Heart left ventricle (tissue), 16 donors: ENCODE data around the gene KRT77. TPM values are rescaled to one million over a fixed set of nuclear protein-coding genes. Genes with fewer than 3 reads are reported as not detected.

ENCODE experiments used
- ATAC-seq, 4 donors: fragments of 200-7000 bp; cut with Tn5 transposase; one replicate each; pipeline ENCODE4 v1.9.1; 2020 to 2022; ENCODE audit warnings: moderate library complexity in 4 of 4, mild to moderate bottlenecking in 3 of 4, moderate number of reproducible peaks in 1 of 4
- DNase-seq, 5 donors: peaks; one replicate each; pipeline ENCODE4 v3.0.0-alpha.2; 2020
- H3K27ac ChIP-seq, 12 donors: fragments of 200-600 bp; sonication (generic) in 4 of 12; one replicate each; pipeline versions ENCODE4 v1.5.0 to v1.8.0; 2016 to 2022; ENCODE audit warnings: mild to moderate bottlenecking in 2 of 12
- H3K27me3 ChIP-seq, 9 donors: fragments of 200-600 bp; sonication (generic) in 2 of 9; one replicate each; pipeline versions ENCODE4 v1.5.1 to v1.8.0; 2016 to 2022; ENCODE audit warnings: mild to moderate bottlenecking in 3 of 9
- H3K36me3 ChIP-seq, 9 donors: fragments of 200-600 bp; sonication (generic) in 2 of 9; one replicate each; pipeline versions ENCODE4 v1.5.0 to v1.8.0; 2018 to 2022; ENCODE audit warnings: mild to moderate bottlenecking in 2 of 9
- H3K4me1 ChIP-seq, 12 donors: fragments of 200-600 bp; sonication (generic) in 4 of 12; one replicate each; pipeline versions ENCODE4 v1.5.0 to v1.8.0; 2016 to 2022; ENCODE audit warnings: mild to moderate bottlenecking in 3 of 12
- H3K4me3 ChIP-seq, 12 donors: fragments of 200-600 bp; sonication (generic) in 4 of 12; one replicate each; pipeline versions ENCODE4 v1.5.0 to v1.8.0; 2017 to 2022; ENCODE audit warnings: mild to moderate bottlenecking in 9 of 12, moderate library complexity in 4 of 12
- H3K9me3 ChIP-seq, 12 donors: fragments of 200-600 bp; sonication (generic) in 4 of 12; one replicate each; pipeline versions ENCODE4 v1.5.0 to v1.8.0; 2016 to 2022; ENCODE audit warnings: mild to moderate bottlenecking in 1 of 12
- CTCF ChIP-seq, 12 donors: fragments of 200-600 bp; sonication (generic) in 4 of 12; IDR thresholded peaks; one replicate each; pipeline versions ENCODE4 v1.5.0 to v1.8.0; 2018 to 2022; ENCODE audit warnings: antibody characterized with exemption in 12 of 12, mild to moderate bottlenecking in 5 of 12
- POLR2A ChIP-seq, 2 donors: fragments of 450-650 bp; IDR thresholded peaks; one replicate each; pipeline ENCODE4 v1.6.1; 2017; ENCODE audit warnings: antibody characterized with exemption in 2 of 2, mild to moderate bottlenecking in 2 of 2, moderate library complexity in 2 of 2
- WGBS, 4 donors: extraction: QIAGEN DNeasy Blood & Tissue Kit in 2 of 4; methylation state at CpG; one replicate each; pipeline versions ENCODE4 v1.1.5 to v1.1.7; 2013 to 2018; 5-methylcytosine and 5-hydroxymethylcytosine counted together
- intact Hi-C, 10 donors: fragments of 100-400 bp; cut with DNase I; formaldehyde crosslinking; loops; one replicate each; pipeline versions ENCODE4 v1.11.1 to v1.14.2; 2022
- polyA plus RNA-seq, 2 donors: library from polyadenylated mRNA; stranded (reverse); fragments of 200-250 nt; gene quantifications; one replicate each; pipeline ENCODE4 v1.2.3, GENCODE V29; 2013
- total RNA-seq, 9 donors: library from RNA; depleted of rRNA in 2 of 9; stranded (reverse); fragments of >200 nt in 2 of 9; fragmentation: NEBNext Ultra II Directional in 3 of 9; extraction: Animal tissue kit (Norgen Biotek cat#: 25700) in 3 of 9; gene quantifications; one replicate each; pipeline versions ENCODE4 v1.1.0 to v1.2.4, GENCODE V29; 2016 to 2023
- donor health status: ischemic (EF 13 %, LVEDD 7.1; RV severe dilation, severe dysfunction).
- donor health status: healthy with polysubstance abuse.
- donor health status: DM: no; HTN: yes; CAD: no.
- donor health status: DM: no; HTN: no; CAD: no.
- donor health status: ischemic (EF 25% LVEDD 6.9; RV normal size, moderate dysfunction).
- donor health status: ischemic (EF 25% LVEDD 5.7; RV mildly dilated, moderate dysfunction).
- donor health status: healthy.
- donor health status: DM: yes; HTN: yes; CAD: no.
- donor health status: ischemic (EF 35%, LVEDD 5.7; RV mildly dilated, moderate dysfunction).
- donor health status: nonischemic (EF 11% LVEDD 7.7; RV severe dilation, severe dysfunction).
- donor health status: DM: yes; HTN: yes; CAD: no.
- donor health status: PGD.
- donor health status: ischemic (EF 29% LVEDD 5.4; RV normal size, mild dysfunction).
- donor health status: nonischemic (EF 23%, LVEDD 6.1; RV moderate dilation, normal function).

KRT77 gene
- total and polyA plus RNA-seq, 11 donors = not detected

GRCh38 chr12:52662093-52662917 is 41.0 kb downstream of the KRT77 start:
- ATAC-seq = peak in 2 of 4 donors; percentile 21 to 22
- intact Hi-C loops = loop anchor here in 1 of 10 donors (10.0 kb wide), 1 partner anchor 202 kb away; no protein-coding TSS in a partner anchor
- H3K27me3 ChIP-seq = peaks cover 0 to 21% (median 4%) of the 10 kb centered on the region in 9 donors
- H3K4me1 ChIP-seq = peaks cover 0 to 6% (median 0%) of the 10 kb centered on the region in 12 donors
- no peaks in the 10 kb centered on the region for H3K36me3 ChIP-seq
- DNase-seq = no peak
- TF ChIP-seq POLR2A (IDR thresholded peaks at IDR 0.05) = no peak
- TF ChIP-seq CTCF (IDR thresholded peaks at IDR 0.05) = no peak
- H3K4me3 ChIP-seq = no peak overlapping the region
- no peaks in the 10 kb centered on the region for H3K9me3 ChIP-seq
- H3K27ac ChIP-seq = no peak overlapping the region
- 65 to 74% (median 66%) methylated on average over 10 of the region's 10 CpGs for WGBS, 4 donors

- intact Hi-C loops = loop anchor here in 1 of 10 donors (10.0 kb wide), 1 partner anchor 203 kb away; no protein-coding TSS in a partner anchor
- H3K27ac ChIP-seq = no peak overlapping the region
- H3K36me3 ChIP-seq = no peaks in the 10 kb centered on the region
- DNase-seq (no peak), ATAC-seq (no peak)
- H3K27me3 ChIP-seq = peaks cover 0 to 20% (median 4%) of the 10 kb centered on the region in 9 donors
- no peaks in the 10 kb centered on the region for H3K9me3 ChIP-seq
- TF ChIP-seq CTCF (IDR thresholded peaks at IDR 0.05) = no peak
- TF ChIP-seq POLR2A (IDR thresholded peaks at IDR 0.05) = no peak
- H3K4me3 ChIP-seq = no peak overlapping the region
- peaks cover 0 to 10% (median 0%) of the 10 kb centered on the region in 12 donors for H3K4me1 ChIP-seq
- 90 to 97% (median 95%) methylated on average over 3 of the region's 3 CpGs for WGBS, 4 donors
Observed at GRCh38 chr12:52661668-52662067, 41.7 kb downstream of the KRT77 start.

GRCh38 chr12:52660934-52661499 is 42.3 kb downstream of the KRT77 start:
- TF ChIP-seq POLR2A (IDR thresholded peaks at IDR 0.05) (no peak), CTCF (IDR thresholded peaks at IDR 0.05) (no peak)
- ATAC-seq (no peak), DNase-seq (no peak)
- H3K36me3 ChIP-seq = no peaks in the 10 kb centered on the region
- H3K27me3 ChIP-seq = peaks cover 0 to 15% (median 3%) of the 10 kb centered on the region in 9 donors
- H3K4me3 ChIP-seq = no peak overlapping the region
- H3K9me3 ChIP-seq = no peaks in the 10 kb centered on the region
- 73 to 80% (median 78%) methylated on average over 3 of the region's 3 CpGs for WGBS, 4 donors
- no peak overlapping the region for H3K27ac ChIP-seq
- intact Hi-C loops = loop anchor here in 1 of 10 donors (10.0 kb wide), 1 partner anchor 204 kb away; no protein-coding TSS in a partner anchor
- peaks cover 0 to 13% (median 0%) of the 10 kb centered on the region in 12 donors for H3K4me1 ChIP-seq

GRCh38 chr12:52659951-52660350 is 43.4 kb downstream of the KRT77 start:
- DNase-seq (no peak), ATAC-seq (no peak)
- H3K36me3 ChIP-seq = no peaks in the 10 kb centered on the region
- H3K27me3 ChIP-seq = peaks cover 0 to 10% (median 3%) of the 10 kb centered on the region in 9 donors
- H3K4me3 ChIP-seq = no peak overlapping the region
- 79 to 90% (median 84%) methylated on average over 4 of the region's 4 CpGs for WGBS, 4 donors
- H3K4me1 ChIP-seq = peaks cover 0 to 21% (median 0%) of the 10 kb centered on the region in 12 donors
- no peak overlapping the region for H3K27ac ChIP-seq
- no peak for TF ChIP-seq CTCF (IDR thresholded peaks at IDR 0.05)
- no peak for TF ChIP-seq POLR2A (IDR thresholded peaks at IDR 0.05)
- intact Hi-C loops = loop anchor here in 1 of 10 donors (10.0 kb wide), 1 partner anchor 205 kb away; no protein-coding TSS in a partner anchor
- no peaks in the 10 kb centered on the region for H3K9me3 ChIP-seq
